ENCODE results near the gene CCDC40. TPM values are rescaled to one million over a fixed set of nuclear protein-coding genes. Genes with fewer than 3 reads are reported as not detected.

The CCDC40 gene
- total and polyA plus RNA-seq, 10 of the 15 experiments (the other 5 are each of a cell fraction or from before 2014, with no cell fraction given): 0.06 to 0.10 TPM; not detected in 8

DNA sequence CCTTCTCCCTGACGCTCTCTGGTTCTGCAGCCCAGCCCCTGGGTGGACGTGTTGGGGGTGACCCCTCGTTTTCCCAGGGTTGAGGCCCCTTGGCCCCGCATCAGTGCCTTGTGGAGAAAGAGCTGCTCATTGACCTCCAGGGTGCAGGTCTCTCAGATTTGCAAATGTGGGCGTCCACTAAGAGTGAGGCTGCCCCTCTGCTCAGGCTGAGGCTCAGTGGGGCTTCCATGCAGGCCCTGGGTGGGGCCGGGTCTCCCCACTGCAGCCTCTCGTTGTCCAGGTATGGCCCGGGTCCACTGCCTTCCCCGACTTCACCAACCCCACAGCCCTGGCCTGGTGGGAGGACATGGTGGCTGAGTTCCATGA is 74.0 kb downstream of the CCDC40 start:
- in situ Hi-C loops (cut with MboI): no loop called here
- Histone ChIP-seq H4K20me1 (ENCODE audit: control insufficient read depth, insufficient read depth) (no peaks in the 10 kb centered on the region; the same call in 1 of the 2 replicates), H3K79me2 (ENCODE audit: control insufficient read depth, insufficient read depth, low read length) (no peaks in the 10 kb centered on the region), H3K27me3 (replicated peaks in 1 of 2; ENCODE audit: control insufficient read depth in 2 of 2, insufficient read depth in 2 of 2, low read length in 1 of 2) (peaks cover 0 to 3% of the 10 kb centered on the region in 2 experiments; a peak in 2 of 4 replicates), H3K9me3 (replicated peaks; ENCODE audit: control insufficient read depth, insufficient read depth, low read length) (no peaks in the 10 kb centered on the region; the same call in 2 of the 3 replicates), H2AFZ (ENCODE audit: control insufficient read depth, low read depth, low read length) (no peak overlapping the region), H3K4me3 (no peak overlapping the region), H3K9ac (ENCODE audit: control insufficient read depth, insufficient read depth, low read length) (no peak overlapping the region), H3K27ac (ENCODE audit: control insufficient read depth, insufficient read depth) (no peak overlapping the region), H3K4me1 (ENCODE audit: control insufficient read depth, insufficient read depth, low read length) (no peaks in the 10 kb centered on the region), H3K36me3 (ENCODE audit: control insufficient read depth in 2 of 2, insufficient read depth in 2 of 2, low read length in 1 of 2) (no peaks in the 10 kb centered on the region), H3K4me2 (ENCODE audit: control insufficient read depth, insufficient read depth) (no peak overlapping the region)
- 11% methylated on average over 8 of the region's 9 CpGs for WGBS (ENCODE audit: insufficient coverage, insufficient replicate concordance, low lambda C conversion rate, missing lambda C conversion rate)
- FAIRE-seq (no peak), ATAC-seq (no peak), DNase-seq (ENCODE audit: low read depth, low spot score) (no peak)
- ChIA-PET POLR2A (no interaction called here), RAD21 (ENCODE audit: unreplicated experiment) (no interaction called here), CTCF (interaction anchor here (0.6 kb wide), 1 partner anchor 9 kb away, joined by 3 read pairs; the partner anchor contains the start of gene GAA), SMC1A (ENCODE audit: uncharacterized antibody, unreplicated experiment) (no interaction called here)
- BruUV-seq (replicated peaks): no TSS peak
- intact Hi-C loops (cut with micrococcal nuclease; ENCODE audit: unreplicated experiment): no loop called here
- TF ChIP-seq ZNF384 (IDR thresholded peaks at IDR 0.05; ENCODE audit: borderline replicate concordance, low read depth, low read length): no peak
- no peak for TF ChIP-seq PAX8 (IDR thresholded peaks at IDR 0.05)
- TF ChIP-seq NFIC (IDR thresholded peaks at IDR 0.05; ENCODE audit: low read depth, low read length): no peak
- TF ChIP-seq RBBP5 (conservative IDR thresholded peaks at IDR 0.05): no peak
- TF ChIP-seq EGR1 (IDR thresholded peaks at IDR 0.05; ENCODE audit: borderline replicate concordance in 1 of 2, low read depth in 2 of 2, low read length in 2 of 2): no peak
- TF ChIP-seq SIN3A (IDR thresholded peaks at IDR 0.05; ENCODE audit: low read depth, low read length): no peak
- no peak for TF ChIP-seq NBN (IDR thresholded peaks at IDR 0.05)
- TF ChIP-seq ZSCAN29 (IDR thresholded peaks at IDR 0.05): no peak
- no peak for TF ChIP-seq NFXL1 (IDR thresholded peaks at IDR 0.05; ENCODE audit: borderline replicate concordance)
